ENCODE results near the gene NFE2L3. TPM values are rescaled to one million over a fixed set of nuclear protein-coding genes. Genes with fewer than 3 reads are reported as not detected.

Gene NFE2L3
- total and polyA plus RNA-seq, 7 experiments from 2014 or later: 1.1 to 49.5 (median 4.5) TPM

- Mint-ChIP-seq H3K36me3 (peaks cover 0 to 25% (median 21%) of the 10 kb centered on the region in 5 donors), H3K9me3 (no peaks in the 10 kb centered on the region), H3K4me3 (no peak overlapping the region), H3K27me3 (peaks cover 0 to 6% (median 0%) of the 10 kb centered on the region in 5 donors), H3K27ac (peak overlapping the region in 1 of 9 donors; percentile 41), H3K4me1 (peaks cover 6 to 14% (median 7%) of the 10 kb centered on the region in 7 donors)
- Histone ChIP-seq H3K4me3 (ENCODE audit: low read length) (no peak overlapping the region), H3K9me3 (ENCODE audit: control insufficient read depth in 2 of 3, low read length in 3 of 3) (no peaks in the 10 kb centered on the region), H3K27ac (ENCODE audit: low read depth, low read length) (no peak overlapping the region), H3K4me1 (ENCODE audit: control insufficient read depth in 2 of 2, insufficient read depth in 2 of 2, low read length in 2 of 2) (no peaks in the 10 kb centered on the region), H3K27me3 (ENCODE audit: control insufficient read depth in 2 of 2, insufficient read depth in 2 of 2, low read length in 2 of 2) (no peaks in the 10 kb centered on the region), H3K36me3 (ENCODE audit: control insufficient read depth in 2 of 3, insufficient read depth in 3 of 3, low read length in 3 of 3) (peaks cover 0 to 16% (median 3%) of the 10 kb centered on the region in 3 experiments)
- CTCF ChIA-PET: no interaction called here
- ATAC-seq (no peak), DNase-seq (no peak)
- intact Hi-C loops (cut with micrococcal nuclease): no loop called here
- POLR2A ChIA-PET: no interaction called here
Measured at GRCh38 chr7:26216049-26216448, 64.1 kb downstream of the NFE2L3 start.

- ChIA-PET CTCF (no interaction called here), POLR2A (interaction anchor here (0.6 to 0.8 kb wide), 2 partner anchors 30 to 63 kb away, joined by 3 to 6 read pairs; no protein-coding TSS in a partner anchor)
- Mint-ChIP-seq H3K27me3 (peaks cover 4 to 34% (median 9%) of the 10 kb centered on the region in 5 donors), H3K4me1 (no peaks in the 10 kb centered on the region), H3K9me3 (no peaks in the 10 kb centered on the region), H3K4me3 (no peak overlapping the region), H3K27ac (no peak overlapping the region), H3K36me3 (no peaks in the 10 kb centered on the region)
- no peak for ATAC-seq
- no peak overlapping the region for H3K4me3 ChIP-seq (ENCODE audit: low read length)
- no peak for DNase-seq
- H3K9me3 ChIP-seq (ENCODE audit: control insufficient read depth in 2 of 3, low read length in 3 of 3): no peaks in the 10 kb centered on the region
- no peaks in the 10 kb centered on the region for H3K36me3 ChIP-seq (ENCODE audit: control insufficient read depth in 2 of 3, insufficient read depth in 3 of 3, low read length in 3 of 3)
- H3K27me3 ChIP-seq (ENCODE audit: control insufficient read depth in 2 of 2, insufficient read depth in 2 of 2, low read length in 2 of 2): no peaks in the 10 kb centered on the region
- intact Hi-C loops (cut with micrococcal nuclease): no loop called here
- no peaks in the 10 kb centered on the region for H3K4me1 ChIP-seq (ENCODE audit: control insufficient read depth in 2 of 2, insufficient read depth in 2 of 2, low read length in 2 of 2)
- no peak overlapping the region for H3K27ac ChIP-seq (ENCODE audit: low read depth, low read length)
Measured at GRCh38 chr7:26224359-26224758, 72.4 kb downstream of the NFE2L3 start.

- DNase-seq: no peak
- Mint-ChIP-seq H3K36me3 (no peaks in the 10 kb centered on the region), H3K9me3 (no peaks in the 10 kb centered on the region), H3K27ac (no peak overlapping the region), H3K4me3 (no peak overlapping the region), H3K27me3 (peaks cover 0 to 32% (median 9%) of the 10 kb centered on the region in 5 donors), H3K4me1 (no peaks in the 10 kb centered on the region)
- Histone ChIP-seq H3K4me3 (ENCODE audit: low read length) (no peak overlapping the region), H3K27me3 (ENCODE audit: control insufficient read depth in 2 of 2, insufficient read depth in 2 of 2, low read length in 2 of 2) (no peaks in the 10 kb centered on the region), H3K4me1 (ENCODE audit: control insufficient read depth in 2 of 2, insufficient read depth in 2 of 2, low read length in 2 of 2) (no peaks in the 10 kb centered on the region), H3K27ac (ENCODE audit: low read depth, low read length) (no peak overlapping the region), H3K9me3 (ENCODE audit: control insufficient read depth in 2 of 3, low read length in 3 of 3) (no peaks in the 10 kb centered on the region), H3K36me3 (ENCODE audit: control insufficient read depth in 2 of 3, insufficient read depth in 3 of 3, low read length in 3 of 3) (no peaks in the 10 kb centered on the region)
- no peak for ATAC-seq
- ChIA-PET POLR2A (interaction anchor here (1.5 kb wide), 1 partner anchor 25 kb away, joined by 3 read pairs; no protein-coding TSS in a partner anchor), CTCF (no interaction called here)
- intact Hi-C loops (cut with micrococcal nuclease): no loop called here
Measured at GRCh38 chr7:26227987-26228386, 76.0 kb downstream of the NFE2L3 start.

GRCh38 chr7:26233902-26234511 lies 82.0 kb downstream of the NFE2L3 start:
- ATAC-seq (no peak), DNase-seq (no peak)
- Histone ChIP-seq H3K27me3 (ENCODE audit: control insufficient read depth in 2 of 2, insufficient read depth in 2 of 2, low read length in 2 of 2) (no peaks in the 10 kb centered on the region), H3K4me3 (ENCODE audit: low read length) (no peak overlapping the region), H3K27ac (ENCODE audit: low read depth, low read length) (no peak overlapping the region), H3K4me1 (ENCODE audit: control insufficient read depth in 2 of 2, insufficient read depth in 2 of 2, low read length in 2 of 2) (no peaks in the 10 kb centered on the region), H3K36me3 (ENCODE audit: control insufficient read depth in 2 of 3, insufficient read depth in 3 of 3, low read length in 3 of 3) (no peaks in the 10 kb centered on the region), H3K9me3 (ENCODE audit: control insufficient read depth in 2 of 3, low read length in 3 of 3) (no peaks in the 10 kb centered on the region)
- H3K27me3 Mint-ChIP-seq: peaks cover 0 to 20% (median 0%) of the 10 kb centered on the region in 5 donors
- no peaks in the 10 kb centered on the region for H3K4me1 Mint-ChIP-seq
- no peaks in the 10 kb centered on the region for H3K9me3 Mint-ChIP-seq
- no peak overlapping the region for H3K4me3 Mint-ChIP-seq
- intact Hi-C loops (cut with micrococcal nuclease): loop anchor here in 1 of 2 donors (1.0 kb wide), 1 partner anchor 129 kb away; no protein-coding TSS in a partner anchor
- ChIA-PET POLR2A (no interaction called here), CTCF (no interaction called here)
- H3K36me3 Mint-ChIP-seq: no peaks in the 10 kb centered on the region
- H3K27ac Mint-ChIP-seq: no peak overlapping the region

Other genes with a start within 250 kb of the NFE2L3 start
- 100 to 1,000 TPM; 394 to 702 (median 437) TPM for gene HNRNPA2B1, start 48.5 kb downstream of the NFE2L3 start, total RNA-seq
- gene HNRNPA2B1, start 48.5 kb downstream of the NFE2L3 start, polyA plus RNA-seq: 100 to 1,000 TPM; 612 to 833 TPM
- 100 to 1,000 TPM; 103 to 214 (median 155) TPM for gene CBX3, start 49.5 kb downstream of the NFE2L3 start, total RNA-seq
- gene CBX3, start 49.5 kb downstream of the NFE2L3 start, polyA plus RNA-seq: 100 to 1,000 TPM in 1 of 2 donors, 10 to 100 TPM in 1; 86.9 to 111 TPM
- gene SNX10, start 139.7 kb downstream of the NFE2L3 start, total RNA-seq: 10 to 100 TPM in 2 of 5 experiments, 1 to 10 TPM in 3; 5.0 to 37.0 (median 6.3) TPM
- 10 to 100 TPM in 1 of 2 donors, 1 to 10 TPM in 1; 7.2 to 11.3 TPM for gene SNX10, start 139.7 kb downstream of the NFE2L3 start, polyA plus RNA-seq

Data from naive thymus-derived CD4-positive, alpha-beta T cell (primary cell).